ENCODE data around the gene ADGRF5.

ADGRF5 gene

DNA sequence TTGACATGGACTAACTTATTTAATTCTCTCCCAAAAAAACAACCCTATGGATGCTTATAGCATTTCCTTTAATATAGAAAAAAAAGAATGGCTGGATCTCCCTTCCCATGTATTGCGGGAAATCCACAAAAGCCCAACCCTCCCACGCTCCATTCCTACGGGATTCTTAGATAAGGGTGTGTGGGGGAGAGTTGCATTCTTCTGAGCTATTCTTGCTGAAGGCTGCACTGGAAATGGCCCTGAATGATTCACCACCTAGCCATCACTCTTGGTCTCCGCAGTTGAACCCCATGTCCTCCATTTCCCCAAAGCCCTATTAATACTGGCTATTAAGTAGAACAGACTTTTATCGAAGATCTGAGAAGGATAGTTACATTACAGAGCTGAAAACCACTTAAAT is 41.9 kb upstream of the ADGRF5 start:
- Histone ChIP-seq H3K4me1 (ENCODE audit: low read length) (peaks cover 13% of the 10 kb centered on the region), H3K36me3 (replicated peaks; ENCODE audit: low read depth, low read length) (no peaks in the 10 kb centered on the region), H3K27me3 (ENCODE audit: low read depth, low read length) (peaks cover 33% of the 10 kb centered on the region), H3K4me2 (ENCODE audit: low read length) (no peak overlapping the region), H2AFZ (ENCODE audit: low read depth, low read length) (no peak overlapping the region), H3K27ac (ENCODE audit: low read length) (no peak overlapping the region), H3K9ac (ENCODE audit: low read length) (no peak overlapping the region), H3K79me2 (ENCODE audit: low read length) (no peaks in the 10 kb centered on the region), H4K20me1 (ENCODE audit: insufficient read depth, low read length) (no peaks in the 10 kb centered on the region), H3K4me3 (ENCODE audit: low read length) (no peak overlapping the region), H3K9me3 (ENCODE audit: insufficient read depth, low read length) (no peaks in the 10 kb centered on the region)
- TF ChIP-seq, protein P1, sequence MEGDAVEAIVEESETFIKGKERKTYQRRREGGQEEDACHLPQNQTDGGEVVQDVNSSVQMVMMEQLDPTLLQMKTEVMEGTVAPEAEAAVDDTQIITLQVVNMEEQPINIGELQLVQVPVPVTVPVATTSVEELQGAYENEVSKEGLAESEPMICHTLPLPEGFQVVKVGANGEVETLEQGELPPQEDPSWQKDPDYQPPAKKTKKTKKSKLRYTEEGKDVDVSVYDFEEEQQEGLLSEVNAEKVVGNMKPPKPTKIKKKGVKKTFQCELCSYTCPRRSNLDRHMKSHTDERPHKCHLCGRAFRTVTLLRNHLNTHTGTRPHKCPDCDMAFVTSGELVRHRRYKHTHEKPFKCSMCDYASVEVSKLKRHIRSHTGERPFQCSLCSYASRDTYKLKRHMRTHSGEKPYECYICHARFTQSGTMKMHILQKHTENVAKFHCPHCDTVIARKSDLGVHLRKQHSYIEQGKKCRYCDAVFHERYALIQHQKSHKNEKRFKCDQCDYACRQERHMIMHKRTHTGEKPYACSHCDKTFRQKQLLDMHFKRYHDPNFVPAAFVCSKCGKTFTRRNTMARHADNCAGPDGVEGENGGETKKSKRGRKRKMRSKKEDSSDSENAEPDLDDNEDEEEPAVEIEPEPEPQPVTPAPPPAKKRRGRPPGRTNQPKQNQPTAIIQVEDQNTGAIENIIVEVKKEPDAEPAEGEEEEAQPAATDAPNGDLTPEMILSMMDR (IDR thresholded peaks at IDR 0.05; ENCODE audit: low read depth, low read length), result no peak
- TF ChIP-seq EZH2phosphoT487 (IDR thresholded peaks at IDR 0.05; ENCODE audit: low read depth), result no peak

DNA sequence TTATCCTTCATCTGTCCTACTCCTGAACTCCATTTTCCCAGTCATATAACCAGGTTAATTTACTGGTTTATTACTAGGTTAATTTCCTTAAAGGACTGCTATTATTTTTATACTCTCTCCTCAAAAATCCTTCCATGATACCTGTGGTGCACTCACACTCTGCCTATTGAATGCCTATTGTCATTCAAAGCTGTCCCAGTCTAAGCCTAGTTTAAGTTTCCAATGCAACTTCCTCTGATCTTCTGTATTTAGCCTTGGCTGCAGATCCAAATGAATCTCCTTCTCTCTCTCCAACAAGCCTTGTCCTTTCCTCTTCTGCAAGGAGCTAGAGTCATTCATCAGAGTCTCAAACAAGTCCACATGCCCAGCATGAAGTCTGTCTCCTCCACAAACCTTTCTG is 41.3 kb upstream of the ADGRF5 start:
- Histone ChIP-seq H3K27me3 (ENCODE audit: low read depth, low read length) (peaks cover 33% of the 10 kb centered on the region), H4K20me1 (ENCODE audit: insufficient read depth, low read length) (no peaks in the 10 kb centered on the region), H3K79me2 (ENCODE audit: low read length) (no peaks in the 10 kb centered on the region), H3K9me3 (ENCODE audit: insufficient read depth, low read length) (no peaks in the 10 kb centered on the region), H3K9ac (ENCODE audit: low read length) (no peak overlapping the region), H3K4me3 (ENCODE audit: low read length) (no peak overlapping the region), H3K4me2 (ENCODE audit: low read length) (no peak overlapping the region), H3K4me1 (ENCODE audit: low read length) (peaks cover 13% of the 10 kb centered on the region), H2AFZ (ENCODE audit: low read depth, low read length) (no peak overlapping the region), H3K36me3 (replicated peaks; ENCODE audit: low read depth, low read length) (no peaks in the 10 kb centered on the region), H3K27ac (ENCODE audit: low read length) (no peak overlapping the region)
- no peak for TF ChIP-seq EZH2phosphoT487 (IDR thresholded peaks at IDR 0.05; ENCODE audit: low read depth)
- TF ChIP-seq, protein P1 (IDR thresholded peaks at IDR 0.05; ENCODE audit: low read depth, low read length), result no peak

DNA sequence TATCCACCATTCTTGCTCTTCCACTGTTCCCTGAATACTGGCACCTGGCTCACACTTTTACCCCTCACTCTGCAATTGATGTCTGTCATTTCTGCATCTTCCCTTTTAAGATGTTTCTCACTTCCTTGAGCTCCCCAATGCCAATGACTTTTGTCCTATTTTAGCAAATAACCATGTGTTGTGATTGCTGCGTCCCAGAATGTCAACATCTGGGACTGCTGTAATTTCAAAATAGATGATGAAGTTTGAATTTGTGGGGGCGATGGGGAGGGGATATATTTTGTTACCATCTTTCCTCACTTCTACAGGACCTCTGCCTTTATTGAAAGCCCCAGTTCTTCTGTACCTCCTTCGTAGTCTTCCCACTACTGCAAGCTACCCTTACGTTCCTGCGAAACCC is 40.0 kb upstream of the ADGRF5 start:
- peaks cover 41% of the 10 kb centered on the region for H3K27me3 ChIP-seq (ENCODE audit: low read depth, low read length)
- TF ChIP-seq, protein P1 (IDR thresholded peaks at IDR 0.05; ENCODE audit: low read depth, low read length), result no peak
- TF ChIP-seq EZH2phosphoT487 (IDR thresholded peaks at IDR 0.05; ENCODE audit: low read depth), result no peak
- no peak overlapping the region for H3K4me3 ChIP-seq (ENCODE audit: low read length)
- H3K36me3 ChIP-seq (replicated peaks; ENCODE audit: low read depth, low read length), result no peaks in the 10 kb centered on the region
- H2AFZ ChIP-seq (ENCODE audit: low read depth, low read length), result no peak overlapping the region
- no peak overlapping the region for H3K4me2 ChIP-seq (ENCODE audit: low read length)
- no peaks in the 10 kb centered on the region for H3K9me3 ChIP-seq (ENCODE audit: insufficient read depth, low read length)
- no peak overlapping the region for H3K27ac ChIP-seq (ENCODE audit: low read length)
- peaks cover 13% of the 10 kb centered on the region for H3K4me1 ChIP-seq (ENCODE audit: low read length)
- H3K79me2 ChIP-seq (ENCODE audit: low read length), result no peaks in the 10 kb centered on the region
- H3K9ac ChIP-seq (ENCODE audit: low read length), result no peak overlapping the region
- H4K20me1 ChIP-seq (ENCODE audit: insufficient read depth, low read length), result no peaks in the 10 kb centered on the region

DNA sequence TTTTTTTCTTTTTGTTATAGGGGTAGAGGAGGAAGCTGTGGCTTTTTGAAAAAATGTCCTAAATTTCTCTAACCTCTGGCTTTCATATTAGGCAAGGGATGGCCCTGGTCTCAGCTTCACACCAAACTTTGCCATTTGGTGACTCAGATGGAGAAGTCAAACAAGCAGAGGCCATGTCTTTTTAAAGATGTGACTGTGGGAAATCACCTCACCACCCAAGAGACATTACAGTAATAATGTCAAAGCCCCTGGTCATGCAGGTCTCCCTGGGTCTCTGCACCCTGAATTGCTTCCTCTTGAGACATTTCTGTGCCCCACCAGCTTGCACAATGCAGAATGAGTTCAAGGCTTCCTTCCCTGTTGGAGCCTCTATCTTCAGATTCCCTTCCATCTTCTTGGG is 39.5 kb upstream of the ADGRF5 start:
- H3K36me3 ChIP-seq (replicated peaks; ENCODE audit: low read depth, low read length), result no peaks in the 10 kb centered on the region
- H3K9ac ChIP-seq (ENCODE audit: low read length), result no peak overlapping the region
- TF ChIP-seq, protein P1 (IDR thresholded peaks at IDR 0.05; ENCODE audit: low read depth, low read length), result no peak
- TF ChIP-seq EZH2phosphoT487 (IDR thresholded peaks at IDR 0.05; ENCODE audit: low read depth), result no peak
- H2AFZ ChIP-seq (ENCODE audit: low read depth, low read length), result no peak overlapping the region
- H3K27me3 ChIP-seq (ENCODE audit: low read depth, low read length), result peaks cover 42% of the 10 kb centered on the region
- H3K9me3 ChIP-seq (ENCODE audit: insufficient read depth, low read length), result no peaks in the 10 kb centered on the region
- no peak overlapping the region for H3K4me3 ChIP-seq (ENCODE audit: low read length)
- H3K4me2 ChIP-seq (ENCODE audit: low read length), result no peak overlapping the region
- H3K27ac ChIP-seq (ENCODE audit: low read length), result no peak overlapping the region
- H4K20me1 ChIP-seq (ENCODE audit: insufficient read depth, low read length), result no peaks in the 10 kb centered on the region
- peaks cover 13% of the 10 kb centered on the region for H3K4me1 ChIP-seq (ENCODE audit: low read length)
- H3K79me2 ChIP-seq (ENCODE audit: low read length), result no peaks in the 10 kb centered on the region
